ENCODE data around the gene MAP2K6.

DNA sequence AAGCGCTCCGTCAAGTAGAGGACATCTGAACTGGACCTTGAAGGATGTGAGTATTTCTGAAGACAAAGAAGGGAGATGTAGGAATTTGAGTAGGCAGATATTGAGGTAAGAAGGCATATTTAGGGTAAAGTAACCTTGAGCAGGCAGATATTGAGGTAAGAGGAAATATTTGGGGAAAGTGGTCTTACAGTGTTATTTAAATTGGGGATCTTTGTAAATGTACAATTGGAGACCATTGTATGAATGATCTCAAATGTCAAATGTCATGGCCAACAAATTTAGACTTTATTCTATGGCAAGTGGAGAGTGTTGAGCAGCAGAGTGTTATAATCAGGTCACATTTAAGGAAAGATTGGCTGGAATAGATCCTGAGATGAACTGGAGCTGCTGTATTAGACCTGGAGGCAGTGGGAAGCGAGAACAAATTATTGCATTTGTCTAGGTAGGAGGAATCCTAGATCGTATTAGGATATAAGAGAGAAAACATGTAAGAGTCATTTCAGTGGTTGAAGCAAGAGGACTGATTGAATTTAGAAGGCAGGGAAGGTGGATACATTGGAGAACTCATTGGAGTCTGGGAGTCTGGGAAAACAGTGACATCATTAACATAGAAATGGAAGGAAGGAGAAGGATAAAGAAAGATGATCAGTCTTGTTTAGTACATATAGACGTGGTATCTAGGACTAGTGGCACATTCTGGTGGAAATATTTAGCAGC lies 165.6 kb downstream of the MAP2K6 start:
- TF ChIP-seq, protein P1, sequence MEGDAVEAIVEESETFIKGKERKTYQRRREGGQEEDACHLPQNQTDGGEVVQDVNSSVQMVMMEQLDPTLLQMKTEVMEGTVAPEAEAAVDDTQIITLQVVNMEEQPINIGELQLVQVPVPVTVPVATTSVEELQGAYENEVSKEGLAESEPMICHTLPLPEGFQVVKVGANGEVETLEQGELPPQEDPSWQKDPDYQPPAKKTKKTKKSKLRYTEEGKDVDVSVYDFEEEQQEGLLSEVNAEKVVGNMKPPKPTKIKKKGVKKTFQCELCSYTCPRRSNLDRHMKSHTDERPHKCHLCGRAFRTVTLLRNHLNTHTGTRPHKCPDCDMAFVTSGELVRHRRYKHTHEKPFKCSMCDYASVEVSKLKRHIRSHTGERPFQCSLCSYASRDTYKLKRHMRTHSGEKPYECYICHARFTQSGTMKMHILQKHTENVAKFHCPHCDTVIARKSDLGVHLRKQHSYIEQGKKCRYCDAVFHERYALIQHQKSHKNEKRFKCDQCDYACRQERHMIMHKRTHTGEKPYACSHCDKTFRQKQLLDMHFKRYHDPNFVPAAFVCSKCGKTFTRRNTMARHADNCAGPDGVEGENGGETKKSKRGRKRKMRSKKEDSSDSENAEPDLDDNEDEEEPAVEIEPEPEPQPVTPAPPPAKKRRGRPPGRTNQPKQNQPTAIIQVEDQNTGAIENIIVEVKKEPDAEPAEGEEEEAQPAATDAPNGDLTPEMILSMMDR (IDR thresholded peaks at IDR 0.05): no peak
- TF ChIP-seq POLR2AphosphoS5 (IDR thresholded peaks at IDR 0.05): no peak
